Peyer's patch (tissue), 4 donors: Measurements from ENCODE around the gene IGIP.

Experiments
- CTCF ChIP-seq, 6 experiments: fragments of 450-650 bp in 4 of 6; fragments of 200-600 bp in 2 of 6; sonication (generic) in 1 of 6; IDR thresholded peaks; one replicate each; pipeline ENCODE4 v1.5.1; 2017 to 2019; ENCODE audit warnings: antibody characterized with exemption in 6 of 6, mild to moderate bottlenecking in 3 of 6, moderate library complexity in 1 of 6
- POLR2A ChIP-seq, 2 donors: fragments of 450-650 bp; IDR thresholded peaks; one replicate each; pipeline ENCODE4 v1.5.1; 2017; ENCODE audit warnings: antibody characterized with exemption in 2 of 2, mild to moderate bottlenecking in 2 of 2, moderate library complexity in 2 of 2

GRCh38 chr5:140093179-140093578, 32.6 kb upstream of the IGIP start:
- TF ChIP-seq POLR2A (IDR thresholded peaks at IDR 0.05): no peak
- no peak for TF ChIP-seq CTCF (IDR thresholded peaks at IDR 0.05)
